ENCODE measurements around the gene RAB33B. TPM values are rescaled to one million over a fixed set of nuclear protein-coding genes. Genes with fewer than 3 reads are reported as not detected.
"Not testable (repeated sequence)": the region's sequence is repeated elsewhere in the genome, so short reads cannot be mapped to it uniquely, and the experiment has no call there.

Gene RAB33B
- polyA plus RNA-seq, 4 donors, result 2.2 to 9.3 (median 3.8) TPM

- peaks cover 3 to 17% (median 3%) of the 10 kb centered on the region in 3 donors for H3K36me3 ChIP-seq (ENCODE audit: control insufficient read depth in 3 of 3, insufficient read depth in 2 of 3, low read depth in 1 of 3, low read length in 3 of 3)
- H3K9me3 ChIP-seq (ENCODE audit: control insufficient read depth in 2 of 2, insufficient read depth in 1 of 2, low read depth in 1 of 2, low read length in 1 of 2), result peaks cover 0 to 55% of the 10 kb centered on the region in 2 donors
- WGBS, 3 donors, result 83 to 98% (median 88%) methylated on average over 2 of the region's 2 CpGs
- FAIRE-seq (no peak), DNase-seq (no peak)
- no peaks in the 10 kb centered on the region for H3K27me3 ChIP-seq (ENCODE audit: control insufficient read depth in 3 of 3, insufficient read depth in 3 of 3, low read length in 3 of 3)
- H3K4me3 ChIP-seq (ENCODE audit: low read depth in 1 of 3, low read length in 3 of 3), result no peak overlapping the region
- no peaks in the 10 kb centered on the region for H3K4me1 ChIP-seq (ENCODE audit: control insufficient read depth in 3 of 3, insufficient read depth in 2 of 3, low read depth in 1 of 3, low read length in 2 of 3)
- no peak overlapping the region for H3K27ac ChIP-seq (ENCODE audit: low read depth in 1 of 3, low read length in 2 of 3)
Observed at GRCh38 chr4:139438141-139438540, 15.8 kb upstream of the RAB33B start.

- peaks cover 3 to 17% (median 3%) of the 10 kb centered on the region in 3 donors for H3K36me3 ChIP-seq (ENCODE audit: control insufficient read depth in 3 of 3, insufficient read depth in 2 of 3, low read depth in 1 of 3, low read length in 3 of 3)
- H3K4me1 ChIP-seq (ENCODE audit: control insufficient read depth in 3 of 3, insufficient read depth in 2 of 3, low read depth in 1 of 3, low read length in 2 of 3), result no peaks in the 10 kb centered on the region
- DNase-seq (no peak), FAIRE-seq (no peak)
- H3K9me3 ChIP-seq (ENCODE audit: control insufficient read depth in 2 of 2, insufficient read depth in 1 of 2, low read depth in 1 of 2, low read length in 1 of 2), result peaks cover 0 to 52% of the 10 kb centered on the region in 2 donors
- H3K27ac ChIP-seq (ENCODE audit: low read depth in 1 of 3, low read length in 2 of 3), result no peak overlapping the region
- no peak overlapping the region for H3K4me3 ChIP-seq (ENCODE audit: low read depth in 1 of 3, low read length in 3 of 3)
- no peaks in the 10 kb centered on the region for H3K27me3 ChIP-seq (ENCODE audit: control insufficient read depth in 3 of 3, insufficient read depth in 3 of 3, low read length in 3 of 3)
- 97 to 98% (median 98%) methylated on average over 4 of the region's 4 CpGs for WGBS, 3 donors
Observed at GRCh38 chr4:139441029-139441428, 12.9 kb upstream of the RAB33B start.

GRCh38 chr4:139443661-139444060 is 10.3 kb upstream of the RAB33B start:
- WGBS, 3 donors, result 92 to 93% (median 92%) methylated on average over 7 of the region's 7 CpGs

GRCh38 chr4:139444881-139445280 is 9.0 kb upstream of the RAB33B start:
- H3K4me1 ChIP-seq (ENCODE audit: control insufficient read depth in 3 of 3, insufficient read depth in 2 of 3, low read depth in 1 of 3, low read length in 2 of 3); H3K27me3 ChIP-seq (ENCODE audit: control insufficient read depth in 3 of 3, insufficient read depth in 3 of 3, low read length in 3 of 3); H3K27ac ChIP-seq (ENCODE audit: low read depth in 1 of 3, low read length in 2 of 3); DNase-seq; H3K4me3 ChIP-seq (ENCODE audit: low read depth in 1 of 3, low read length in 3 of 3); FAIRE-seq: not testable (repeated sequence)
- peaks cover 0 to 17% (median 0%) of the 10 kb centered on the region in 3 donors for H3K36me3 ChIP-seq (ENCODE audit: control insufficient read depth in 3 of 3, insufficient read depth in 2 of 3, low read depth in 1 of 3, low read length in 3 of 3)
- peaks cover 0 to 48% of the 10 kb centered on the region in 2 donors for H3K9me3 ChIP-seq (ENCODE audit: control insufficient read depth in 2 of 2, insufficient read depth in 1 of 2, low read depth in 1 of 2, low read length in 1 of 2)
- 63 to 64% (median 64%) methylated on average over 3 of the region's 3 CpGs for WGBS, 3 donors

More at GRCh38 chr4:139443661-139444060, 10.3 kb upstream of the RAB33B start:
- H3K9me3 ChIP-seq (ENCODE audit: control insufficient read depth in 2 of 2, insufficient read depth in 1 of 2, low read depth in 1 of 2, low read length in 1 of 2), result peaks cover 0 to 46% of the 10 kb centered on the region in 2 donors
- peaks cover 0 to 12% (median 0%) of the 10 kb centered on the region in 3 donors for H3K36me3 ChIP-seq (ENCODE audit: control insufficient read depth in 3 of 3, insufficient read depth in 2 of 3, low read depth in 1 of 3, low read length in 3 of 3)
- no peak for DNase-seq
- no peaks in the 10 kb centered on the region for H3K4me1 ChIP-seq (ENCODE audit: control insufficient read depth in 3 of 3, insufficient read depth in 2 of 3, low read depth in 1 of 3, low read length in 2 of 3)
- H3K27ac ChIP-seq (ENCODE audit: low read depth in 1 of 3, low read length in 2 of 3), result no peak overlapping the region
- FAIRE-seq, result no peak
- H3K4me3 ChIP-seq (ENCODE audit: low read depth in 1 of 3, low read length in 3 of 3), result no peak overlapping the region
- no peaks in the 10 kb centered on the region for H3K27me3 ChIP-seq (ENCODE audit: control insufficient read depth in 3 of 3, insufficient read depth in 3 of 3, low read length in 3 of 3)

- not testable (repeated sequence) for H3K4me1 ChIP-seq (ENCODE audit: control insufficient read depth in 3 of 3, insufficient read depth in 2 of 3, low read depth in 1 of 3, low read length in 2 of 3); FAIRE-seq; H3K27ac ChIP-seq (ENCODE audit: low read depth in 1 of 3, low read length in 2 of 3); H3K27me3 ChIP-seq (ENCODE audit: control insufficient read depth in 3 of 3, insufficient read depth in 3 of 3, low read length in 3 of 3); H3K4me3 ChIP-seq (ENCODE audit: low read depth in 1 of 3, low read length in 3 of 3)
- Histone ChIP-seq H3K36me3 (ENCODE audit: control insufficient read depth in 3 of 3, insufficient read depth in 2 of 3, low read depth in 1 of 3, low read length in 3 of 3) (peaks cover 0 to 12% (median 0%) of the 10 kb centered on the region in 3 donors), H3K9me3 (ENCODE audit: control insufficient read depth in 2 of 2, insufficient read depth in 1 of 2, low read depth in 1 of 2, low read length in 1 of 2) (peaks cover 0 to 37% of the 10 kb centered on the region in 2 donors)
- DNase-seq, result peak; percentile 19 to 38
- 69 to 90% (median 69%) methylated on average over 4 of the region's 4 CpGs for WGBS, 3 donors
Observed at GRCh38 chr4:139447078-139447477, 6.8 kb upstream of the RAB33B start.

GRCh38 chr4:139450586-139450985 is 3.3 kb upstream of the RAB33B start:
- no peak for FAIRE-seq
- no peak for DNase-seq
- peaks cover under 1 to 4% (median 3%) of the 10 kb centered on the region in 3 donors for H3K4me1 ChIP-seq (ENCODE audit: control insufficient read depth in 3 of 3, insufficient read depth in 2 of 3, low read depth in 1 of 3, low read length in 2 of 3)

GRCh38 chr4:139451997-139452396 is 1.9 kb upstream of the RAB33B start:
- DNase-seq (no peak), FAIRE-seq (no peak)
- no peaks in the 10 kb centered on the region for H3K27me3 ChIP-seq (ENCODE audit: control insufficient read depth in 3 of 3, insufficient read depth in 3 of 3, low read length in 3 of 3)
- peak overlapping the region in 1 of 3 donors; percentile 100 for H3K27ac ChIP-seq (ENCODE audit: low read depth in 1 of 3, low read length in 2 of 3)
- H3K4me1 ChIP-seq (ENCODE audit: control insufficient read depth in 3 of 3, insufficient read depth in 2 of 3, low read depth in 1 of 3, low read length in 2 of 3), result peaks cover 5 to 9% (median 7%) of the 10 kb centered on the region in 3 donors
- H3K4me3 ChIP-seq (ENCODE audit: low read depth in 1 of 3, low read length in 3 of 3), result no peak overlapping the region
- peaks cover 0 to 5% (median 0%) of the 10 kb centered on the region in 3 donors for H3K36me3 ChIP-seq (ENCODE audit: control insufficient read depth in 3 of 3, insufficient read depth in 2 of 3, low read depth in 1 of 3, low read length in 3 of 3)
- WGBS, 3 donors, result 59 to 66% (median 65%) methylated on average over 1 of the region's 1 CpG
- H3K9me3 ChIP-seq (ENCODE audit: control insufficient read depth in 2 of 2, insufficient read depth in 1 of 2, low read depth in 1 of 2, low read length in 1 of 2), result peaks cover 0 to 11% of the 10 kb centered on the region in 2 donors

More at GRCh38 chr4:139450586-139450985, 3.3 kb upstream of the RAB33B start:
- Histone ChIP-seq H3K36me3 (ENCODE audit: control insufficient read depth in 3 of 3, insufficient read depth in 2 of 3, low read depth in 1 of 3, low read length in 3 of 3) (peaks cover 0 to 7% (median 0%) of the 10 kb centered on the region in 3 donors), H3K9me3 (ENCODE audit: control insufficient read depth in 2 of 2, insufficient read depth in 1 of 2, low read depth in 1 of 2, low read length in 1 of 2) (peaks cover 0 to 22% of the 10 kb centered on the region in 2 donors), H3K27ac (ENCODE audit: low read depth in 1 of 3, low read length in 2 of 3) (no peak overlapping the region), H3K4me3 (ENCODE audit: low read depth in 1 of 3, low read length in 3 of 3) (no peak overlapping the region), H3K27me3 (ENCODE audit: control insufficient read depth in 3 of 3, insufficient read depth in 3 of 3, low read length in 3 of 3) (no peaks in the 10 kb centered on the region)
- 95 to 97% (median 97%) methylated on average over 2 of the region's 2 CpGs for WGBS, 3 donors

GRCh38 chr4:139453041-139453370 is 915 bp upstream of the RAB33B start:
- whole genome bisulfite sequencing, 3 donors, result 1 to 2% (median 1%) methylated on average over 15 of the region's 15 CpGs
- FAIRE-seq, result no peak

More at GRCh38 chr4:139453041-139453370, 915 bp upstream of the RAB33B start:
- peak overlapping the region; percentile 97 to 100 (median 98) for H3K27ac ChIP-seq (ENCODE audit: low read depth in 1 of 3, low read length in 2 of 3)
- peaks cover 0 to 5% (median 0%) of the 10 kb centered on the region in 3 donors for H3K36me3 ChIP-seq (ENCODE audit: control insufficient read depth in 3 of 3, insufficient read depth in 2 of 3, low read depth in 1 of 3, low read length in 3 of 3)
- no peaks in the 10 kb centered on the region for H3K27me3 ChIP-seq (ENCODE audit: control insufficient read depth in 3 of 3, insufficient read depth in 3 of 3, low read length in 3 of 3)
- DNase-seq, result peak; percentile 87 to 89
- H3K4me1 ChIP-seq (ENCODE audit: control insufficient read depth in 3 of 3, insufficient read depth in 2 of 3, low read depth in 1 of 3, low read length in 2 of 3), result peaks cover 5 to 18% (median 8%) of the 10 kb centered on the region in 3 donors
- H3K9me3 ChIP-seq (ENCODE audit: control insufficient read depth in 2 of 2, insufficient read depth in 1 of 2, low read depth in 1 of 2, low read length in 1 of 2), result peaks cover 0 to 7% of the 10 kb centered on the region in 2 donors
- H3K4me3 ChIP-seq (ENCODE audit: low read depth in 1 of 3, low read length in 3 of 3), result peak overlapping the region; percentile 80 to 98 (median 95)
